Endothelial cell of umbilical vein (primary cell): ENCODE results near the gene RAD18. TPM values are rescaled to one million over a fixed set of nuclear protein-coding genes. Genes with fewer than 3 reads are reported as not detected.

Experiments used
- BruUV-seq: library from RNA; stranded (reverse); fragments of 400-500 nt; replicated peaks from 2 replicates; lab custom pipeline; 2021; lab: Mats Ljungman, UMichigan
- CTCF ChIA-PET: fragments of 300-600, 350-600 bp; sonication (Branson Sonifier 250); formaldehyde crosslinking; loops from one replicate; lab custom pipeline; 2021; ENCODE audit warnings: antibody characterized with exemption, inconsistent platforms; lab: Charles Lee
- POLR2A ChIA-PET: fragments of 300-600, 350-600 bp; sonication (Branson Sonifier 250); formaldehyde crosslinking; loops from one replicate; lab custom pipeline; 2021; ENCODE audit warnings: antibody characterized with exemption, inconsistent platforms; lab: Charles Lee
- DNase-seq: peaks from one replicate; pipeline ENCODE4 v3.0.0-alpha.2; 2011; ENCODE audit warnings: low read depth, low spot score
- FAIRE-seq: peaks from 2 replicates; lab custom pipeline; 2011; peaks lifted over from hg19 to GRCh38; lab: Jason Lieb, UNC
- H2AFZ ChIP-seq: 2 replicates; pipeline ENCODE4 v1.6.0; 2012; ENCODE audit warnings: low read depth, low read length, control low read depth, inconsistent platforms
- H3K27ac ChIP-seq: 2 replicates; pipeline ENCODE4 v1.5.1; 2011; ENCODE audit warnings: low read depth, mild to moderate bottlenecking, control low read depth, low read length, moderate library complexity; ENCODE audit not compliant: insufficient read depth
- H3K27me3 ChIP-seq, 2 experiments: 2 replicates each; pipeline versions ENCODE4 v1.6.0 to v1.6.1; 2011; ENCODE audit warnings: low read length in 2 of 2, mixed read lengths in 1 of 2; ENCODE audit not compliant: control insufficient read depth in 2 of 2, insufficient read depth in 2 of 2
- H3K36me3 ChIP-seq, 2 experiments: 2 replicates in 1 of 2; 3 replicates in 1 of 2; pipeline ENCODE4 v1.5.1; 2011; ENCODE audit warnings: low read length in 2 of 2, mild to moderate bottlenecking in 1 of 2, moderate library complexity in 1 of 2; ENCODE audit not compliant: control insufficient read depth in 2 of 2, insufficient read depth in 2 of 2; ENCODE audit errors: extremely low read depth in 1 of 2
- H3K4me1 ChIP-seq: 3 replicates; pipeline ENCODE4 v1.5.1; 2011; ENCODE audit warnings: mild to moderate bottlenecking, low read length; ENCODE audit not compliant: control insufficient read depth, insufficient read depth; ENCODE audit errors: extremely low read depth
- H3K4me2 ChIP-seq: 2 replicates; pipeline ENCODE4 v1.6.1; 2011; ENCODE audit warnings: low read length, control low read depth, mixed read lengths; ENCODE audit not compliant: insufficient read depth
- H3K4me3 ChIP-seq, 3 experiments: fragments of 200-600 bp in 1 of 3; sonication (generic), shearing (Covaris generic) in 1 of 3; replicated peaks in 1 of 3; 2 replicates each; pipeline ENCODE4 v1.5.1; 2011 to 2016; ENCODE audit warnings: control low read depth in 3 of 3, low read length in 3 of 3, mild to moderate bottlenecking in 2 of 3, inconsistent platforms in 1 of 3, low read depth in 1 of 3, moderate library complexity in 1 of 3; ENCODE audit not compliant: insufficient read depth in 1 of 3
- H3K79me2 ChIP-seq: 2 replicates; pipeline ENCODE4 v1.6.0; 2012; ENCODE audit warnings: low read length, inconsistent platforms; ENCODE audit not compliant: control insufficient read depth, insufficient read depth
- H3K9ac ChIP-seq: replicated peaks from 2 replicates; pipeline ENCODE3; 2011; ENCODE audit warnings: low read length, control low read depth; ENCODE audit not compliant: insufficient read depth; ENCODE audit errors: extremely low read depth
- H3K9me1 ChIP-seq: replicated peaks from 3 replicates; pipeline ENCODE4 v1.6.0; 2011; ENCODE audit warnings: mild to moderate bottlenecking, low read length; ENCODE audit not compliant: control insufficient read depth, insufficient read depth; ENCODE audit errors: extremely low read depth
- H3K9me3 ChIP-seq: replicated peaks from 2 replicates; pipeline ENCODE4 v1.5.1; 2012; ENCODE audit warnings: low read length, inconsistent platforms; ENCODE audit not compliant: control insufficient read depth, insufficient read depth
- H4K20me1 ChIP-seq: replicated peaks from 2 replicates; pipeline ENCODE3; 2011; ENCODE audit warnings: mild to moderate bottlenecking, low read length; ENCODE audit not compliant: control insufficient read depth, insufficient read depth; ENCODE audit errors: extremely low read depth
- CTCF ChIP-seq, 2 donors: IDR thresholded peaks; 1 replicate in 1 of 2; 2 replicates in 1 of 2; pipeline ENCODE4 v1.5.1; 2011; ENCODE audit warnings: low read length in 2 of 2, mild to moderate bottlenecking in 2 of 2, moderate library complexity in 2 of 2, control low read depth in 1 of 2, inconsistent platforms in 1 of 2, low read depth in 1 of 2; ENCODE audit not compliant: insufficient read depth in 1 of 2; ENCODE audit errors: extremely low read depth in 1 of 2
- EZH2 ChIP-seq: IDR thresholded peaks from 2 replicates; pipeline ENCODE4 v1.6.1; 2012; ENCODE audit warnings: borderline replicate concordance, low read depth, mild to moderate bottlenecking, moderate library complexity, low read length, inconsistent platforms; ENCODE audit not compliant: severe bottlenecking
- FOS ChIP-seq: IDR thresholded peaks from 2 replicates; pipeline ENCODE4 v1.6.1; 2011; ENCODE audit warnings: mild to moderate bottlenecking, low read length, moderate library complexity, borderline replicate concordance; ENCODE audit not compliant: insufficient read depth
- GATA2 ChIP-seq: IDR thresholded peaks from 2 replicates; pipeline ENCODE4 v1.7.0; 2011; ENCODE audit warnings: low read depth, mild to moderate bottlenecking, moderate library complexity, mixed read lengths, low read length; ENCODE audit not compliant: insufficient read length, insufficient read depth
- JUN ChIP-seq: IDR thresholded peaks from 2 replicates; pipeline ENCODE4 v1.6.1; 2011; ENCODE audit warnings: borderline replicate concordance, low read depth; ENCODE audit not compliant: insufficient read length, insufficient read depth
- MAX ChIP-seq: IDR thresholded peaks from 2 replicates; pipeline ENCODE4 v1.6.1; 2011; ENCODE audit not compliant: insufficient read depth, insufficient read length
- MYC ChIP-seq: IDR thresholded peaks from one replicate; pipeline ENCODE4 v1.6.1; 2011; ENCODE audit warnings: mild to moderate bottlenecking, low read depth, low read length
- POLR2A ChIP-seq: IDR thresholded peaks from 2 replicates; pipeline ENCODE4 v1.6.1; 2012; ENCODE audit warnings: low read depth, mild to moderate bottlenecking, control low read depth, low read length
- POLR2AphosphoS5 ChIP-seq: IDR thresholded peaks from 2 replicates; pipeline ENCODE4 v1.6.1; 2012; ENCODE audit warnings: low read depth, mild to moderate bottlenecking, control low read depth, low read length, moderate library complexity; ENCODE audit not compliant: insufficient read depth
- dilution Hi-C: fragments of 300-500 bp; cut with MboI; formaldehyde crosslinking; loops from one replicate; pipeline ENCODE4 v1.15.0; 2019; ENCODE audit warnings: low sequenced_read_pairs; ENCODE audit not compliant: extremely low pct_ligation_motif_present
- intact Hi-C: fragments of 100-400 bp; cut with micrococcal nuclease; formaldehyde crosslinking; loops from one replicate; pipeline ENCODE4 v1.10.0; 2022
- polyA plus RNA-seq, 4 experiments: library from polyadenylated mRNA; depleted of rRNA in 3 of 4; stranded (reverse) in 3 of 4; unstranded in 1 of 4; fragments of >200 nt; gene quantifications; 2 replicates each; pipeline versions ENCODE4 v1.2.1 to v1.2.3, GENCODE V29; 2011 to 2012; ENCODE audit warnings: missing spikeins in 1 of 4
- total RNA-seq: library from RNA; stranded (reverse); gene quantifications from 2 replicates; pipeline ENCODE4 v1.2.3, GENCODE V29; 2021

The RAD18 gene
- total and polyA plus RNA-seq, 2 donors (not counting 3 experiments of a cell fraction or from before 2014, with no cell fraction given) = 7.9 to 23.8 TPM

- Histone ChIP-seq H3K79me2 (peaks cover 71% of the 10 kb centered on the region), H3K4me3 (no peak overlapping the region), H3K9me3 (no peaks in the 10 kb centered on the region), H3K27ac (no peak overlapping the region), H3K4me2 (no peak overlapping the region), H3K36me3 (no peaks in the 10 kb centered on the region), H3K27me3 (no peaks in the 10 kb centered on the region), H4K20me1 (no peaks in the 10 kb centered on the region), H3K9ac (no peak overlapping the region), H3K9me1 (no peaks in the 10 kb centered on the region), H2AFZ (no peak overlapping the region), H3K4me1 (no peaks in the 10 kb centered on the region)
- intact Hi-C loops (no loop called here), dilution Hi-C loops (no loop called here)
- no peak for DNase-seq
- no TSS peak for BruUV-seq
- no peak for TF ChIP-seq MAX
- FAIRE-seq = no peak
- CTCF ChIA-PET = interaction anchor here (0.7 to 1.8 kb wide), 2 partner anchors 8 to 186 kb away, joined by 4 read pairs; partner anchors contain the start of gene OXTR
- POLR2A ChIA-PET = no interaction called here
These were observed 8.1 kb downstream of the RAD18 start for GRCh38 chr3:8954938-8955763.

- Histone ChIP-seq H2AFZ (no peak overlapping the region), H3K27ac (no peak overlapping the region), H3K9ac (no peak overlapping the region), H3K4me3 (no peak overlapping the region), H3K9me3 (no peaks in the 10 kb centered on the region), H4K20me1 (no peaks in the 10 kb centered on the region), H3K9me1 (no peaks in the 10 kb centered on the region), H3K4me2 (no peak overlapping the region), H3K4me1 (no peaks in the 10 kb centered on the region), H3K27me3 (no peaks in the 10 kb centered on the region), H3K79me2 (peaks cover 69% of the 10 kb centered on the region), H3K36me3 (no peaks in the 10 kb centered on the region)
- DNase-seq (no peak), FAIRE-seq (no peak)
- TF ChIP-seq POLR2A (no peak), FOS (no peak), MAX (no peak), MYC (no peak), POLR2AphosphoS5 (no peak), JUN (no peak), EZH2 (no peak), CTCF (IDR thresholded peaks at IDR 0.05; ENCODE audit: extremely low read depth in 1 of 2, insufficient read depth in 1 of 2, low read depth in 1 of 2, low read length in 2 of 2) (no peak), GATA2 (no peak)
- no TSS peak for BruUV-seq
- intact Hi-C loops = no loop called here
- ChIA-PET CTCF (no interaction called here), POLR2A (no interaction called here)
- dilution Hi-C loops = no loop called here
These were observed 10.0 kb downstream of the RAD18 start for GRCh38 chr3:8953313-8953712.
